ENCODE results near the gene MLLT3.

DNA sequence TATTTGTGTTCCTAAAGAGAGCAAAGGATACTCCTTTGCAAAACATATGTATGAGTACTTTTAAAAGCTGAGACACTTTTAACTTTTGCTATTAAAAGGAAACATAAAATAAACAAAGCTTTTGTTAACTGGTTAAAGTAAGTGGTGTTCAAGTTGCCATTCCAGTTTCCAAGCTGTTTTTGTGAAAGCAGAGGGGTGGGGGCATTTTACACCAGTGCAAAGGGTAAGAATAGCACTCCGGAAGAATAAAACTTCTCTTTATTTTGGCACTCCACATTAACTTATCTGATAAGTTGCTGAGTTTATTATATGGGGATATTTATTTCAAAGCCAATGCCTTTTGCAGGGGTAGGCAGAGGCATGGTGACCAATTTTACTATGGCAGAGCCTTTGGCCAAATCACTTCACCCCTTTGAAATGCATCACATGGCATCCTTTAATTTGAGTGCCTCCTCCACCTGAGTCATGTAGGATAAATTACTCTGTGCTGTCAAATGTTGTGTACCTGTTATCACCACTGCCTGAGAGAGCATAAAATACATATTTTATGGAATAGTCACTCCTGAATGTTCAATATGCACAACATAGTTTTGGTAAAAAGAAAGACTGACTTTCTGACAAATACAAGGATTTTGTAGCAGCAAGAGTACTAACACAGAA, 62.9 kb downstream of the MLLT3 start:
- TF ChIP-seq EZH2 (IDR thresholded peaks at IDR 0.05; ENCODE audit: borderline replicate concordance, low read depth, low read length, severe bottlenecking): no peak
- no peak for TF ChIP-seq FOS (IDR thresholded peaks at IDR 0.05; ENCODE audit: borderline replicate concordance, insufficient read depth, low read length)
- TF ChIP-seq, protein P1, sequence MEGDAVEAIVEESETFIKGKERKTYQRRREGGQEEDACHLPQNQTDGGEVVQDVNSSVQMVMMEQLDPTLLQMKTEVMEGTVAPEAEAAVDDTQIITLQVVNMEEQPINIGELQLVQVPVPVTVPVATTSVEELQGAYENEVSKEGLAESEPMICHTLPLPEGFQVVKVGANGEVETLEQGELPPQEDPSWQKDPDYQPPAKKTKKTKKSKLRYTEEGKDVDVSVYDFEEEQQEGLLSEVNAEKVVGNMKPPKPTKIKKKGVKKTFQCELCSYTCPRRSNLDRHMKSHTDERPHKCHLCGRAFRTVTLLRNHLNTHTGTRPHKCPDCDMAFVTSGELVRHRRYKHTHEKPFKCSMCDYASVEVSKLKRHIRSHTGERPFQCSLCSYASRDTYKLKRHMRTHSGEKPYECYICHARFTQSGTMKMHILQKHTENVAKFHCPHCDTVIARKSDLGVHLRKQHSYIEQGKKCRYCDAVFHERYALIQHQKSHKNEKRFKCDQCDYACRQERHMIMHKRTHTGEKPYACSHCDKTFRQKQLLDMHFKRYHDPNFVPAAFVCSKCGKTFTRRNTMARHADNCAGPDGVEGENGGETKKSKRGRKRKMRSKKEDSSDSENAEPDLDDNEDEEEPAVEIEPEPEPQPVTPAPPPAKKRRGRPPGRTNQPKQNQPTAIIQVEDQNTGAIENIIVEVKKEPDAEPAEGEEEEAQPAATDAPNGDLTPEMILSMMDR (IDR thresholded peaks at IDR 0.05; ENCODE audit: extremely low read depth in 1 of 2, insufficient read depth in 1 of 2, low read depth in 1 of 2, low read length in 2 of 2): no peak
- no peak for TF ChIP-seq POLR2A (IDR thresholded peaks at IDR 0.05; ENCODE audit: low read depth, low read length)
- TF ChIP-seq POLR2AphosphoS5 (IDR thresholded peaks at IDR 0.05; ENCODE audit: insufficient read depth, low read depth, low read length): no peak
- TF ChIP-seq, protein P2, sequence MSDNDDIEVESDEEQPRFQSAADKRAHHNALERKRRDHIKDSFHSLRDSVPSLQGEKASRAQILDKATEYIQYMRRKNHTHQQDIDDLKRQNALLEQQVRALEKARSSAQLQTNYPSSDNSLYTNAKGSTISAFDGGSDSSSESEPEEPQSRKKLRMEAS (IDR thresholded peaks at IDR 0.05; ENCODE audit: insufficient read depth, insufficient read length): no peak
- TF ChIP-seq JUN (IDR thresholded peaks at IDR 0.05; ENCODE audit: borderline replicate concordance, insufficient read depth, insufficient read length, low read depth): no peak
- no peak for TF ChIP-seq MYC (IDR thresholded peaks at IDR 0.05; ENCODE audit: low read depth, low read length)

All from endothelial cell of umbilical vein (primary cell).